ENCODE results near the gene RPS15. TPM values are rescaled to one million over a fixed set of nuclear protein-coding genes. Genes with fewer than 3 reads are reported as not detected.
A peak's percentile ranks its signal among the peaks of the same experiment; 100 is the strongest.

The RPS15 gene
- total and polyA plus RNA-seq, 9 of the 15 experiments (the other 6 are each of a cell fraction or from before 2014, with no cell fraction given) = 605 to 2,791 (median 957) TPM

DNA sequence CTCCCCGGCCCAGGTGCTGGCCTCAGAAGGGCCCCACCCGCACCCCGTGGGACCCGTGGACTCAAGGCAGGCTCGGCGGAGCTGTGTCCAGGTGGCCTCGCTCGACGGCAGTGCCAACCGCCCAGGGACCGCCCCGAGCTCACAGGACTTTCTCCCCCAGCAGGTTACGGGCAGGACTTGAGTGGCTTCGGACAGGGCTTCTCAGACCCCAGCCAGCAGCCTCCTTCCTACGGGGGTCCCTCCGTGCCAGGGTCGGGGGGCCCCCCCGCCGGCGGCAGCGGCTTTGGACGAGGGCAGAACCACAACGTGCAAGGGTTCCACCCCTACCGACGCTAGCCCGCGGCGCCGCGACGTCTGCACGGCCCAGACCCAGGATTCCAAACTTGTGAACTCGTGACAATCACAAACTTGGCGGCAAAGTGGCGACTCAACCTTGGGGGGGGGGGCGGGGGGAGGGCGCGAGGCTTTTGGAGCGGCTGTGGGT lies 3.6 kb upstream of the RPS15 start (continued):
- TF ChIP-seq, protein P1, sequence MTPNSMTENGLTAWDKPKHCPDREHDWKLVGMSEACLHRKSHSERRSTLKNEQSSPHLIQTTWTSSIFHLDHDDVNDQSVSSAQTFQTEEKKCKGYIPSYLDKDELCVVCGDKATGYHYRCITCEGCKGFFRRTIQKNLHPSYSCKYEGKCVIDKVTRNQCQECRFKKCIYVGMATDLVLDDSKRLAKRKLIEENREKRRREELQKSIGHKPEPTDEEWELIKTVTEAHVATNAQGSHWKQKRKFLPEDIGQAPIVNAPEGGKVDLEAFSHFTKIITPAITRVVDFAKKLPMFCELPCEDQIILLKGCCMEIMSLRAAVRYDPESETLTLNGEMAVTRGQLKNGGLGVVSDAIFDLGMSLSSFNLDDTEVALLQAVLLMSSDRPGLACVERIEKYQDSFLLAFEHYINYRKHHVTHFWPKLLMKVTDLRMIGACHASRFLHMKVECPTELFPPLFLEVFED (CRISPR knock-in tag; conservative IDR thresholded peaks at IDR 0.05) = no peak
- TF ChIP-seq HNRNPL (IDR thresholded peaks at IDR 0.05; ENCODE audit: low read depth, low read length) = 0 out of 2 replicates have a peak, but pooled peaks have one; percentile 41

DNA sequence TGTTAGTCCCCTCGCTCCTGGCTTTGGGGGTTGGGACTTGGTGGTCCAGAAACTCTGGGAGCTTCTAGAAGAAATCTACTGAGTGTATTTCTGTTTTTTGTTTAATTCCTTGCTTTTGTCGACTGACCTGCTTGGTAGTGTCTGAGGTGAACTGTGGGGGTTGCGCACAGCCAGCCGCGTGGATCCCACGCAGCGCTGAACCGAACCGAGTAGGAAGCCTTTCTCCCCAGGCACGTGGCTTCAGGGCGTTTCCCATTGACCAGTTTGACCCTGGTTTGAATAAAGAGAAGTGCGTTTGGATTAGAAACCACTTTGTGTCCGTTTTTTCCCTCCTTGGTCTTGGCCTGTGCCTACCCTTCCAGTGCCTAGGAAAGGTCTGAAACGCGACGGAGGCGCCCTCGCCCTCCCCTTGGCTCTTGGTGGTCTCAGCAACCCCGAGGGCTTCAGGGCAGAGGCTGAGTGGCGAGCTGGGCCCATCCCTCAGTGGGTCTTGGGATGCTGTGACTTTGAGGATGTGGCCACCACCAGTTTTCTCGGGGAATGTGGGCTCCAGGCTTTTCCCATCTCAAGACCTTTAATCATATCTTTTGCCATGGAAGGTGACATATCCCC lies 2.7 kb upstream of the RPS15 start:
- peaks cover 18 to 79% of the 10 kb centered on the region in 2 experiments; a peak in 4 of 5 replicates for H3K4me1 ChIP-seq (replicated peaks in 1 of 2; ENCODE audit: control insufficient read depth in 2 of 2, insufficient read depth in 2 of 2, low read length in 2 of 2)
- 60% methylated on average over 21 of the region's 21 CpGs for WGBS (ENCODE audit: insufficient coverage, low coverage, missing lambda C conversion rate)
- H3K4me3 ChIP-seq = no peak overlapping the region
- peak overlapping the region; percentile 71 for H3K27ac ChIP-seq (ENCODE audit: extremely low read depth, low read depth, low read length)
- H2AFZ ChIP-seq (ENCODE audit: low read depth, low read length) = no peak overlapping the region
- no peak overlapping the region for H3K4me2 ChIP-seq (ENCODE audit: insufficient read depth, low read length)
- ATAC-seq (no peak), FAIRE-seq (no peak), DNase-seq (ENCODE audit: extremely low read depth in 1 of 4, low spot score in 3 of 4) (peak in 1 of 4 experiments; percentile 55)
- H3K79me2 ChIP-seq (ENCODE audit: control insufficient read depth, insufficient read depth, low read length) = peaks cover 32% of the 10 kb centered on the region
- no peaks in the 10 kb centered on the region for H3K9me3 ChIP-seq (replicated peaks; ENCODE audit: control insufficient read depth, insufficient read depth, low read depth, low read length)
- no TSS peak for BruUV-seq (replicated peaks)
- intact Hi-C loops (cut with micrococcal nuclease) (no loop called here), in situ Hi-C loops (cut with MboI) (no loop called here)
- POLR2A ChIA-PET = interaction anchor here (0.8 to 7.0 kb wide), 3 partner anchors 8 to 343 kb away, joined by 3 to 52 read pairs (median 6); no protein-coding TSS in a partner anchor
- peaks cover 3% of the 10 kb centered on the region for H3K9me1 ChIP-seq (ENCODE audit: control insufficient read depth, insufficient read depth, low read length)
- H3K27me3 ChIP-seq (ENCODE audit: control insufficient read depth in 2 of 2, insufficient read depth in 2 of 2, low read length in 2 of 2) = no peaks in the 10 kb centered on the region
- CTCF ChIA-PET (ENCODE audit: low intra/inter-chr PET ratio) = no interaction called here
- peaks cover 62% of the 10 kb centered on the region; the same call in 2 of the 3 replicates for H3K36me3 ChIP-seq (ENCODE audit: control insufficient read depth, insufficient read depth, low read length)
- peak overlapping the region in 1 of 2 experiments; percentile 86; a peak in 2 of 4 replicates for H3K9ac ChIP-seq (ENCODE audit: insufficient read depth in 1 of 2, low read depth in 2 of 2, low read length in 2 of 2)
- H4K20me1 ChIP-seq (replicated peaks; ENCODE audit: control insufficient read depth, insufficient read depth, low read length) = peaks cover 35% of the 10 kb centered on the region
- TF ChIP-seq TCFL5 (CRISPR knock-in tag; conservative IDR thresholded peaks at IDR 0.05) = no peak
- TF ChIP-seq KLF1 (tag; IDR thresholded peaks at IDR 0.05) = 0 out of 2 replicates have a peak, but pooled peaks have one; percentile 42
- TF ChIP-seq, protein P2, sequence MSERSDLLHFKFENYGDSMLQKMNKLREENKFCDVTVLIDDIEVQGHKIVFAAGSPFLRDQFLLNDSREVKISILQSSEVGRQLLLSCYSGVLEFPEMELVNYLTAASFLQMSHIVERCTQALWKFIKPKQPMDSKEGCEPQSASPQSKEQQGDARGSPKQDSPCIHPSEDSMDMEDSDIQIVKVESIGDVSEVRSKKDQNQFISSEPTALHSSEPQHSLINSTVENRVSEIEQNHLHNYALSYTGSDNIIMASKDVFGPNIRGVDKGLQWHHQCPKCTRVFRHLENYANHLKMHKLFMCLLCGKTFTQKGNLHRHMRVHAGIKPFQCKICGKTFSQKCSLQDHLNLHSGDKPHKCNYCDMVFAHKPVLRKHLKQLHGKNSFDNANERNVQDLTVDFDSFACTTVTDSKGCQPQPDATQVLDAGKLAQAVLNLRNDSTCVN (CRISPR knock-in tag; IDR thresholded peaks at IDR 0.05) = no peak
- no peak for TF ChIP-seq MAFK (IDR thresholded peaks at IDR 0.05; ENCODE audit: low read length)
- no peak for TF ChIP-seq BRD9 (IDR thresholded peaks at IDR 0.05; ENCODE audit: low read depth, partially characterized antibody)
- no peak for TF ChIP-seq HDGF (IDR thresholded peaks at IDR 0.05)
- no peak for TF ChIP-seq KDM1A (IDR thresholded peaks at IDR 0.05)
- no peak for TF ChIP-seq BMI1 (IDR thresholded peaks at IDR 0.05; ENCODE audit: low read length)
- no peak for TF ChIP-seq ATF1 (CRISPR knock-in tag; IDR thresholded peaks at IDR 0.05)
- TF ChIP-seq ATF1 (tag; IDR thresholded peaks at IDR 0.05) = no peak
- TF ChIP-seq ZBTB1 (CRISPR knock-in tag; IDR thresholded peaks at IDR 0.05; ENCODE audit: borderline replicate concordance, low read depth) = no peak
- TF ChIP-seq DMBX1 (CRISPR knock-in tag; IDR thresholded peaks at IDR 0.05; ENCODE audit: borderline replicate concordance) = no peak
- no peak for TF ChIP-seq ETV5 (CRISPR knock-in tag; IDR thresholded peaks at IDR 0.05; ENCODE audit: low read depth)
- no peak for TF ChIP-seq MAZ (CRISPR knock-in tag; conservative IDR thresholded peaks at IDR 0.05 in 1 of 2, IDR thresholded peaks at IDR 0.05 in 1 of 2)
- peak; percentile 48; the same call in 1 of the 2 replicates for TF ChIP-seq SPI1 (IDR thresholded peaks at IDR 0.05; ENCODE audit: borderline replicate concordance, low read depth, low read length)

All from K562 (cell line).